K562 (cell line): ENCODE measurements around the gene NIPAL4. TPM values are rescaled to one million over a fixed set of nuclear protein-coding genes. Genes with fewer than 3 reads are reported as not detected.

ENCODE experiments used
- CBFA2T2 ChIP-seq: fragments of 450-650 bp; conservative IDR thresholded peaks from 2 replicates; pipeline ENCODE4 v1.6.1; 2017; ENCODE audit warnings: mild to moderate bottlenecking
- CCAR2 ChIP-seq: fragments of 200-400 bp; formaldehyde crosslinking; IDR thresholded peaks from 2 replicates; pipeline ENCODE4 v1.6.1; 2017; ENCODE audit warnings: mild to moderate bottlenecking, low read depth, low read length
- CREBBP ChIP-seq: IDR thresholded peaks from one replicate; pipeline ENCODE4 v1.6.1; 2012; ENCODE audit warnings: low read depth, mild to moderate bottlenecking, control low read depth, inconsistent platforms, low read length
- CTBP1 ChIP-seq: fragments of 450-650 bp; IDR thresholded peaks from 2 replicates; pipeline ENCODE4 v1.6.1; 2016; ENCODE audit warnings: borderline replicate concordance
- DDX20 ChIP-seq: fragments of 450-650 bp; IDR thresholded peaks from 2 replicates; pipeline ENCODE4 v1.6.1; 2016; ENCODE audit warnings: missing genetic modification characterization, low read depth, mild to moderate bottlenecking, missing compliant biosample characterization, moderate library complexity
- DNMT1 ChIP-seq: fragments of 450-650 bp; IDR thresholded peaks from 2 replicates; pipeline ENCODE4 v1.6.1; 2016; ENCODE audit warnings: antibody characterized with exemption, mild to moderate bottlenecking
- MTA3 ChIP-seq: fragments of 450-650 bp; formaldehyde crosslinking; IDR thresholded peaks from 2 replicates; pipeline ENCODE4 v1.6.1; 2017; ENCODE audit warnings: mild to moderate bottlenecking, borderline replicate concordance
- MXI1 ChIP-seq: IDR thresholded peaks from 2 replicates; pipeline ENCODE4 v1.6.1; 2011; ENCODE audit warnings: low read depth, mild to moderate bottlenecking, improper control_type of control experiment, low read length
- NBN ChIP-seq: fragments of 450-650 bp; IDR thresholded peaks from 2 replicates; pipeline ENCODE4 v1.6.1; 2016; ENCODE audit warnings: low read depth, mild to moderate bottlenecking
- POLR2A ChIP-seq: fragments of 450-650 bp; conservative IDR thresholded peaks from 2 replicates; pipeline ENCODE4 v1.6.1; 2016
- POLR2B ChIP-seq: fragments of 450-650 bp; IDR thresholded peaks from 2 replicates; pipeline ENCODE4 v1.6.1; 2018; ENCODE audit warnings: low read depth; ENCODE audit not compliant: partially characterized antibody
- PURB ChIP-seq: sonication (generic); formaldehyde crosslinking; IDR thresholded peaks from 2 replicates; pipeline ENCODE4 v1.9.0; 2021; ENCODE audit warnings: low read depth, mild to moderate bottlenecking, missing genetic modification reagents
- RBM17 ChIP-seq: fragments of 200-400 bp; formaldehyde crosslinking; IDR thresholded peaks from 2 replicates; pipeline ENCODE4 v1.6.1; 2017; ENCODE audit warnings: low read depth, mild to moderate bottlenecking, low read length, borderline replicate concordance
- RBM39 ChIP-seq: fragments of 200-400 bp; formaldehyde crosslinking; optimal IDR thresholded peaks from 2 replicates; pipeline ENCODE3; 2018; ENCODE audit warnings: low read depth, low read length
- TOE1 ChIP-seq, 2 experiments: fragments of 450-650 bp in 1 of 2; sonication (generic) in 1 of 2; formaldehyde crosslinking in 1 of 2; IDR thresholded peaks; 2 replicates each; pipeline versions ENCODE4 v1.7.1 to v1.8.0; 2016 to 2022; ENCODE audit warnings: borderline replicate concordance in 2 of 2, mild to moderate bottlenecking in 2 of 2, antibody characterized with exemption in 1 of 2, inconsistent platforms in 1 of 2, low read depth in 1 of 2, missing genetic modification reagents in 1 of 2, moderate library complexity in 1 of 2
- ZNF445 ChIP-seq: fragments of 250-450 bp; sonication (Bioruptor Pico); IDR thresholded peaks from 2 replicates; pipeline ENCODE4 v1.4.0; 2020; ENCODE audit warnings: low read depth, mild to moderate bottlenecking, moderate library complexity
- polyA plus RNA-seq, 8 experiments: library from polyadenylated mRNA; depleted of rRNA in 4 of 8; stranded (reverse) in 5 of 8; unstranded in 3 of 8; fragments of >200 nt; fragmentation: Nextera tagmentation in 2 of 8; fragmentation: Illumina TruSeq in 1 of 8; extraction: Ambion mirVana in 2 of 8; extraction: Trizol in 1 of 8; gene quantifications; 2 replicates each; pipeline versions ENCODE4 v1.2.1 to v1.2.3, GENCODE V29; 2011 to 2014; ENCODE audit warnings: inconsistent platforms in 1 of 8, missing spikeins in 1 of 8
- total RNA-seq, 7 experiments: library from RNA; depleted of rRNA in 6 of 7; stranded (reverse); fragments of >200 nt in 6 of 7; fragmentation: Illumina TruSeq in 2 of 7; extraction: Trizol in 2 of 7; gene quantifications; 2 replicates each; pipeline versions ENCODE4 v1.2.1 to v1.2.3, GENCODE V29; 2011 to 2021; ENCODE audit warnings: low replicate concordance in 1 of 7
- TF ChIP-seq, protein P1 (sequence below): fragments of 450-650 bp; IDR thresholded peaks from 2 replicates; pipeline ENCODE4 v1.6.1; 2016; ENCODE audit warnings: low read depth, mild to moderate bottlenecking, moderate library complexity
- TF ChIP-seq, protein P2 (sequence below), 2 experiments: fragments of 450-650 bp; IDR thresholded peaks; 2 replicates each; pipeline ENCODE4 v1.6.1; 2016; ENCODE audit warnings: mild to moderate bottlenecking in 2 of 2, borderline replicate concordance in 1 of 2, low read depth in 1 of 2, moderate library complexity in 1 of 2
- TF ChIP-seq, protein P3 (sequence below): conservative IDR thresholded peaks from 2 replicates; pipeline ENCODE4 v1.6.1; 2011; ENCODE audit warnings: low read depth, mild to moderate bottlenecking, low read length; ENCODE audit not compliant: control insufficient read depth

NIPAL4 gene
- total and polyA plus RNA-seq, 9 of the 15 experiments (the other 6 are each of a cell fraction or from before 2014, with no cell fraction given): not detected

DNA sequence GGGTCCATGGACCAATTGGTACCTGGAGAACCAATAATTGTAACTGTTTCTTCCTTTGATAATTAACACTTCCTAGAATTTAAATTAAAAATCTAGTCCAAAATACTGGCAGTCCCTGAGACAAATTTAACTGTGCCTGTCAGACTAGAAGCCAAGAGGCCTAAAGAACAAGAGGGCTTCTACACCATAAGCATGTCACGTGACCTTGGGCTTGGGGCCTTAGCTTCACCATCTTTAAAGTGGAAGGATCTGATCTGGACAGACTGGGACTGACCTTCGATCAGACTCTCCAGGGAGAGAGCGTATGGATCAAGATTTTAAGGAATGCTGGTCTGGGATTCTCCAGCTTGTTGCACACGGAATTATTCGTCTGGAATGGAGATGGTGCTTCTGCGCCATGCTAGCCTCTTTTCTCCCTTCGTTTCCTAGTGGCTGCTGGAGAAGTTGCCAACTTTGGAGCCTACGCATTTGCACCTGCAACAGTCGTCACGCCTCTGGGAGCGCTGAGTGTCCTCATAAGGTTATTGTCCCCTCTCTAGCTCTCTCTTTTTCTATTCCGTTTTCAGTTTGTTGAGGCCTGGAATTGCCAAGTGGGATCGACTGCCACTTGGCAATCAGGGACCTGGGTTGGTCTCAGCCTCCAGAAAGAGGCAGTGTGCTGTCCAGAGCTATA, 8.4 kb downstream of the NIPAL4 start (continued):
- TF ChIP-seq, protein P1, sequence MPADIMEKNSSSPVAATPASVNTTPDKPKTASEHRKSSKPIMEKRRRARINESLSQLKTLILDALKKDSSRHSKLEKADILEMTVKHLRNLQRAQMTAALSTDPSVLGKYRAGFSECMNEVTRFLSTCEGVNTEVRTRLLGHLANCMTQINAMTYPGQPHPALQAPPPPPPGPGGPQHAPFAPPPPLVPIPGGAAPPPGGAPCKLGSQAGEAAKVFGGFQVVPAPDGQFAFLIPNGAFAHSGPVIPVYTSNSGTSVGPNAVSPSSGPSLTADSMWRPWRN: no peak
- TF ChIP-seq POLR2A (no peak), POLR2B (no peak), DNMT1 (no peak), MTA3 (no peak), CREBBP (no peak), DDX20 (tag) (no peak), ZNF445 (CRISPR knock-in tag) (no peak), NBN (no peak), RBM39 (no peak), TOE1 (IDR thresholded peaks at IDR 0.05; ENCODE audit: borderline replicate concordance) (peak; percentile 83; the same call in 1 of the 2 replicates), TOE1 (CRISPR knock-in tag; IDR thresholded peaks at IDR 0.05; ENCODE audit: borderline replicate concordance, low read depth) (no peak), RBM17 (no peak), CCAR2 (no peak), CBFA2T2 (peak; percentile 49), PURB (CRISPR knock-in tag) (no peak), MXI1 (no peak), CTBP1 (no peak)
- TF ChIP-seq, protein P2, sequence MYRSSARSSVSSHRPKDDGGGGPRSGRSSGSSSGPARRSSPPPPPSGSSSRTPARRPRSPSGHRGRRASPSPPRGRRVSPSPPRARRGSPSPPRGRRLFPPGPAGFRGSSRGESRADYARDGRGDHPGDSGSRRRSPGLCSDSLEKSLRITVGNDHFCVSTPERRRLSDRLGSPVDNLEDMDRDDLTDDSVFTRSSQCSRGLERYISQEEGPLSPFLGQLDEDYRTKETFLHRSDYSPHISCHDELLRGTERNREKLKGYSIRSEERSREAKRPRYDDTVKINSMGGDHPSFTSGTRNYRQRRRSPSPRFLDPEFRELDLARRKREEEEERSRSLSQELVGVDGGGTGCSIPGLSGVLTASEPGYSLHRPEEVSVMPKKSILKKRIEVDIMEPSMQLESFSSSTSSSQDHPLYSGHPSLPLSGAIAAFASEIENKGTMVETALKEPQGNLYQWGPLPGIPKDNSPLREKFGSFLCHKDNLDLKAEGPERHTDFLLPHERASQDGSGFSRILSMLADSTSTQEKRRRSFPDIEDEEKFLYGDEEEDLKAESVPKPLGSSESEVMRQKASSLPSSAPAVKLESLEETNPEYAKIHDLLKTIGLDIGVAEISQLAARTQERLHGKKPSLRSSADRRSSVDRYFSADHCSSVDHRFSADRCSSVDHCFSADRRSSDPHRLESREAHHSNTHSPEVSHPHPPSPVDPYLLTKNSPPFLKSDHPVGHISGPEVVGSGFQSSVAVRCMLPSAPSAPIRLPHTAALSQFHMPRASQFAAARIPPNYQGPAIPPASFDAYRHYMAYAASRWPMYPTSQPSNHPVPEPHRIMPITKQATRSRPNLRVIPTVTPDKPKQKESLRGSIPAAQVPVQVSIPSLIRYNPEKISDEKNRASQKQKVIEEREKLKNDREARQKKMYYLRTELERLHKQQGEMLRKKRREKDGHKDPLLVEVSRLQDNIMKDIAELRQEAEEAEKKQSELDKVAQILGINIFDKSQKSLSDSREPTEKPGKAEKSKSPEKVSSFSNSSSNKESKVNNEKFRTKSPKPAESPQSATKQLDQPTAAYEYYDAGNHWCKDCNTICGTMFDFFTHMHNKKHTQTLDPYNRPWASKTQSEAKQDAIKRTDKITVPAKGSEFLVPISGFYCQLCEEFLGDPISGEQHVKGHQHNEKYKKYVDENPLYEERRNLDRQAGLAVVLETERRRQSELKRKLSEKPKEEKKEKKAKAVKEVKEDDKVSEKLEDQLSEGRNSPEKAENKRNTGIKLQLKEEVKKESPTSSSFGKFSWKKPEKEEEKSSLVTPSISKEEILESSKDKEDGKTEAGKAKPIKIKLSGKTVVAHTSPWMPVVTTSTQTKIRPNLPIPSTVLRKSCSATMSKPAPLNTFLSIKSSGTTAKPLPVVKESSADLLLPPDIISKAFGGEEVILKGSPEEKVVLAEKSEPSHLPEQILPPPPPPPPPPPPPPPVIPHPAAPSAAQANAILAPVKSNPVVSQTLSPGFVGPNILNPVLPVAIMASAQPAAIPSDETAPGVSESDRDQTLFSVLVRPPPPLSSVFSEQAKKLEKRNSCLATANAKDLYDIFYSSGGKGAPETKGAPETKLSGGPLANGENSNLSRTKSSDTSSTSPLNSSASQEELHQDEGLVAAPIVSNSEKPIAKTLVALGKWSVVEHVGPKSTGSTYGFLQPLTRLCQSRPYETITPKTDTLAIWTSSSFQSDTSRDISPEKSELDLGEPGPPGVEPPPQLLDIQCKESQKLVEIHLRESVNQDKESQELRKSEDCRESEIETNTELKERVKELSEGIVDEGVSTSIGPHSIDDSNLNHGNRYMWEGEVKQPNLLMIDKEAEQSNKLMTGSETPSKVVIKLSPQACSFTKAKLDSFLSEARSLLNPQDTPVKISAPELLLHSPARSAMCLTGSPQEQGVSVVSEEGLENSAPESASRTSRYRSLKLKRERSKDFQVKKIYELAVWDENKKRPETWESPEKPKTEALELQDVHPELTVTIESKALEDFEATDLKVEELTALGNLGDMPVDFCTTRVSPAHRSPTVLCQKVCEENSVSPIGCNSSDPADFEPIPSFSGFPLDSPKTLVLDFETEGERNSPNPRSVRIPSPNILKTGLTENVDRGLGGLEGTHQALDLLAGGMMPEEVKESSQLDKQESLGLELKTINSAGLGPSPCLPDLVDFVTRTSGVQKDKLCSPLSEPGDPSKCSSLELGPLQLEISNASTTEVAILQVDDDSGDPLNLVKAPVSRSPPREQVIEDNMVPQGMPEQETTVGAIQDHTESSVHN (IDR thresholded peaks at IDR 0.05; ENCODE audit: borderline replicate concordance in 1 of 2, low read depth in 1 of 2): no peak
- TF ChIP-seq, protein P3, sequence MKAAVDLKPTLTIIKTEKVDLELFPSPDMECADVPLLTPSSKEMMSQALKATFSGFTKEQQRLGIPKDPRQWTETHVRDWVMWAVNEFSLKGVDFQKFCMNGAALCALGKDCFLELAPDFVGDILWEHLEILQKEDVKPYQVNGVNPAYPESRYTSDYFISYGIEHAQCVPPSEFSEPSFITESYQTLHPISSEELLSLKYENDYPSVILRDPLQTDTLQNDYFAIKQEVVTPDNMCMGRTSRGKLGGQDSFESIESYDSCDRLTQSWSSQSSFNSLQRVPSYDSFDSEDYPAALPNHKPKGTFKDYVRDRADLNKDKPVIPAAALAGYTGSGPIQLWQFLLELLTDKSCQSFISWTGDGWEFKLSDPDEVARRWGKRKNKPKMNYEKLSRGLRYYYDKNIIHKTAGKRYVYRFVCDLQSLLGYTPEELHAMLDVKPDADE: no peak
